HG03442 (cell line): Measurements from ENCODE around the gene PLIN4.
"Not testable (repeated sequence)": the region's sequence is repeated elsewhere in the genome, so short reads cannot be mapped to it uniquely, and the experiment has no call there.

Experiments used
- ATAC-seq: cut with Tn5 transposase; IDR thresholded peaks from one replicate; pipeline ENCODE4 v1.9.1; 2021; ENCODE audit warnings: mild to moderate bottlenecking, moderate library complexity; ENCODE audit not compliant: unreplicated experiment

PLIN4 gene, protein sequence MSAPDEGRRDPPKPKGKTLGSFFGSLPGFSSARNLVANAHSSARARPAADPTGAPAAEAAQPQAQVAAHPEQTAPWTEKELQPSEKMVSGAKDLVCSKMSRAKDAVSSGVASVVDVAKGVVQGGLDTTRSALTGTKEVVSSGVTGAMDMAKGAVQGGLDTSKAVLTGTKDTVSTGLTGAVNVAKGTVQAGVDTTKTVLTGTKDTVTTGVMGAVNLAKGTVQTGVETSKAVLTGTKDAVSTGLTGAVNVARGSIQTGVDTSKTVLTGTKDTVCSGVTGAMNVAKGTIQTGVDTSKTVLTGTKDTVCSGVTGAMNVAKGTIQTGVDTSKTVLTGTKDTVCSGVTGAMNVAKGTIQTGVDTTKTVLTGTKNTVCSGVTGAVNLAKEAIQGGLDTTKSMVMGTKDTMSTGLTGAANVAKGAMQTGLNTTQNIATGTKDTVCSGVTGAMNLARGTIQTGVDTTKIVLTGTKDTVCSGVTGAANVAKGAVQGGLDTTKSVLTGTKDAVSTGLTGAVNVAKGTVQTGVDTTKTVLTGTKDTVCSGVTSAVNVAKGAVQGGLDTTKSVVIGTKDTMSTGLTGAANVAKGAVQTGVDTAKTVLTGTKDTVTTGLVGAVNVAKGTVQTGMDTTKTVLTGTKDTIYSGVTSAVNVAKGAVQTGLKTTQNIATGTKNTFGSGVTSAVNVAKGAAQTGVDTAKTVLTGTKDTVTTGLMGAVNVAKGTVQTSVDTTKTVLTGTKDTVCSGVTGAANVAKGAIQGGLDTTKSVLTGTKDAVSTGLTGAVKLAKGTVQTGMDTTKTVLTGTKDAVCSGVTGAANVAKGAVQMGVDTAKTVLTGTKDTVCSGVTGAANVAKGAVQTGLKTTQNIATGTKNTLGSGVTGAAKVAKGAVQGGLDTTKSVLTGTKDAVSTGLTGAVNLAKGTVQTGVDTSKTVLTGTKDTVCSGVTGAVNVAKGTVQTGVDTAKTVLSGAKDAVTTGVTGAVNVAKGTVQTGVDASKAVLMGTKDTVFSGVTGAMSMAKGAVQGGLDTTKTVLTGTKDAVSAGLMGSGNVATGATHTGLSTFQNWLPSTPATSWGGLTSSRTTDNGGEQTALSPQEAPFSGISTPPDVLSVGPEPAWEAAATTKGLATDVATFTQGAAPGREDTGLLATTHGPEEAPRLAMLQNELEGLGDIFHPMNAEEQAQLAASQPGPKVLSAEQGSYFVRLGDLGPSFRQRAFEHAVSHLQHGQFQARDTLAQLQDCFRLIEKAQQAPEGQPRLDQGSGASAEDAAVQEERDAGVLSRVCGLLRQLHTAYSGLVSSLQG (N-terminal part only)

DNA sequence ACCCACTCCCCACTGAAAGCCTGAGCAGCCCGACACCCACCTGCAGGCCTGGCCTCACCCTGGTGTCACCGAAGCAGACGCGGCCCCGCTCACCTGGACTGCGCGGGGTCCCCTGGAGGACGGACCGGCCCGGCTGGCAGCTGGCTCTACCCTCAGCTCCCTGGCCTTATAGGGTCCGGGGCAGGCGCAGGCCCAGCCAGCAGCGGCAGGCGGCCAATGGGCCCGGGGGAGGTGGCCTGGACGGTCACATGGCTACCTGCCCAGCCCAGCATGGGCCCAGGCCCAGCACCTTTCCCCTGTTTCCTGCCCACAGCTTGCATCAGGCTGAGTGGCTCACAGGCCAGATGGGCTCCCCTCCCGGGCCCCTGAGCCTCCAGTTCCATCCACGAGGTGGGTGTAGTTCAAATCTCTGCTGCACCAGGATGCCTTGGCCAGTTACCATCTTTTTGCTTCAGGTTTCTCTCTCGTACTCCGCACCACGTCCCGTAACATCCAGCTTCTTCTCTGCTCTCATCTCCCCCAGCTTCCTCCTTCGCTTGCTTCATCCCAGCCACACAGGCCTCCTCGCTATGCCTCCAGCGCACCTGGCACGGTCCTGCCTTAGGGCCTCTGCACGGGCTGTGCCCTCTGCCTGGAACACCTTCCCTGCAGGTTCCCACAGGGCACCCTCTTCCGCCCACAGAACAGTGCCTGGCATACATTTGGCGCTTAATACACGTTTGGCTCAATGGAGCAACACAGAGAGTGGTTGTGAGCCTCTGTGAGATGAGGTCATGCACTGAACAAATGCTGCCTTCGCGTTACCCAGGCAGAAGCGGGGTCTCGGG is at the start of gene PLIN4:
TSS of gene PLIN4 (minus strand) at position 142 of the 827 bp plus-strand sequence. CDS start 214 bp downstream, outside the sequence.
- ATAC-seq: no peak

DNA sequence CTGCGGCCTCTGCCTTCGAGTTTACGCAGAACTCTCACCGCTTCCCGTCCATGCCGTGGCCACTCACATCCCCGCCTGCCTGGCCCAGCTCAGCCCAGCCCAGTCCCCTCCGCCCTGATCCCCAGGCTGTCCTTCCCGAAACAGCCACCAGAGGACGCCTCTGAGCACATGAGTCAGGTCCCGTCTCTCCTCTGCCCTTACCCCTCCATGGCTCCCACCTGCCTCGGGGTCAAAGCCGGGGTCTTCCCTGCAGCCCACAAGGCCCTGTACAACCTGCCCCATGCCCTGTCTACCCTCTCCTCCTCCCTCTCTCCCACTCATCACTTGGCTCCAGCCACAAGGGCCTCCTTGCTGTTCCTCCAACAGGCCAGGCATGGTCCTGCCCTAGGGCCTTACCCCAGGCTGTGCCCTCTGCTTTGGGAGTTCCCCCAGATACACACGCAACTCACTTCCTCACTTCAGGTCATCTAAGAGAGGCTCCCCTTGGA is 49.3 kb upstream of the PLIN4 start:
- ATAC-seq: no peak

DNA sequence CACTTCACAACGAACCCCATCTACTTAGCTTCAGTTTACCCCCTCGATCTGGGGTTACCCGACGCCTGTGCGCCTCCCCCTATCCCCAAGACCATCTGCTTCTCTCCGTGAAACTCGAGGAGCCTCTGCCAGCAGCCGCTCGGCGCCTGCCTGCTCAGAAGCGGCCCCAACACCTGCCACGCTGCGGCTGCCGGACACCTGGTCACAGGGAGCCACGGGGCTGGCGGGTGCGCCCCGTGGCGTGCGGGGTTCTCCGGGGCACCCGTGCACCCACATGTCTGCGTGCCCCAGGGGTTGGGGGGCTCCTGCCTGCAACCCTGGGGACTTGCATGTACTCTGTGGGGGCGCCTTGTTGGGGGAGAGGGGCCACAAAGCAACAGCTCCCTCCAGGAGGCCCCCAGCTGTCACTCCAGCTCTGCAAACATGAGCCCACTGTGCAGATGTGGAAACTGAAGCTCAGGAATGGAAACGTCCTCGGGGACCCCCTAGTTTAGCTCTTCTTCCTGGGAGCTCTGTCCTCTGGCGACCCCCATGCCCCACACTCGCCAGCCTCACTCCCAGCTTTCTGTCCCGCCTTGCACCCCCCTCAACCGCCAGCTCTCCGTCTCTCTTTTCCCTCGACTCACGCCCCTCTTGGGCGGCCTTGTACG is 48.2 kb upstream of the PLIN4 start:
- ATAC-seq: no peak

DNA sequence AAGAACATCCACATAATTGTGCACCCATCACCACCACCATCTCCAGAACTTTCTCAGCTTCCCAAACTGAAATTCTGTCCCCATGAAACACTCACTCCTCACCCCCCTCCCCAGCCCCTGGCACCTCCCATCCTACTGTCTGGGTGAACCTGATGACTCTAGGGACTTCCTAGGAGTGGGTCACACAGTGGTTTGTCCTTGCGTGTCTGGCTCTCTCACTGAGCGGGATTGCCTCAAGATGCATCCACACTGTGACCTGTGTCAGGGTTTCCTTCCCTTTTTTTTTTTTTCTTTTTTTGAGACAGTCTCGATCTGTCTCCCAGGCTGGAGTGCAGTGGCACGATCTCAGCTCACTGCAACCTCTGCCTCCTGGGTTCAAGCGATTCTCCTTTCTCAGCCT is 45.3 kb upstream of the PLIN4 start:
- not testable (repeated sequence) for ATAC-seq

DNA sequence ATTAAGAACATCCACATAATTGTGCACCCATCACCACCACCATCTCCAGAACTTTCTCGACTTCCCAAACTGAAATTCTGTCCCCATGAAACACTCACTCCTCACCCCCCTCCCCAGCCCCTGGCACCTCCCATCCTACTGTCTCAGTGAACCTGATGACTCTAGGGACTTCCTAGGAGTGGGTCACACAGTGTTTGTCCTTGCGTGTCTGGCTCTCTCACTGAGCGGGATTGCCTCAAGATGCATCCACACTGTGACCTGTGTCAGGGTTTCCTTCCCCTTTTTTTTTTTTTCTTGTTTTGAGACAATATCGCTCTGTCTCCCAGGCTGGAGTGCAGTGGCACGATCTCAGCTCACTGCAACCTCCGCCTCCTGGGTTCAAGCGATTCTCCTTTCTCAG is 43.8 kb upstream of the PLIN4 start:
- ATAC-seq: not testable (repeated sequence)

DNA sequence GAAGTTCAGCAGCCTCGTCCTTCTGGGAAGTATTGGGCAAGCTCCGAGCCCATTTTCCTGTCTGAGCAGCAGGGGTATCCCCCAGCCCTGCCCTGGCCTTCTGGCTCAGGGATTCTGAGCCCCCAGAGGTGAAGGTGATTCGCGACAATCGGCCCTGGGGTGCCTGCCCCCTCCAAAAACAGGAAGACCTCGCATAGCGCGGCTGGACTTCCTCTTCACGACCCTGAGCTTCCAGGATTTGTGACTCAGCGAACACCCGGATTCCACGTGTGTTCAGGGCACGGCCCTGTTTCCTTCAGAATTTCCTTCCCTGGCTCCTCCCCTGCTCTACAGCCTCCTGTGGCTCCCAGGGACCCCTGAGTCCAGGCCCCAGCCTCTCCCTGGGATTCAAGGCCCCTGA is 41.3 kb upstream of the PLIN4 start, which contains the start of gene SEMA6B:
TSS of gene SEMA6B (minus strand) at position 116 of the 400 bp plus-strand sequence. CDS start 1,227 bp downstream, outside the sequence.
- ATAC-seq: no peak

DNA sequence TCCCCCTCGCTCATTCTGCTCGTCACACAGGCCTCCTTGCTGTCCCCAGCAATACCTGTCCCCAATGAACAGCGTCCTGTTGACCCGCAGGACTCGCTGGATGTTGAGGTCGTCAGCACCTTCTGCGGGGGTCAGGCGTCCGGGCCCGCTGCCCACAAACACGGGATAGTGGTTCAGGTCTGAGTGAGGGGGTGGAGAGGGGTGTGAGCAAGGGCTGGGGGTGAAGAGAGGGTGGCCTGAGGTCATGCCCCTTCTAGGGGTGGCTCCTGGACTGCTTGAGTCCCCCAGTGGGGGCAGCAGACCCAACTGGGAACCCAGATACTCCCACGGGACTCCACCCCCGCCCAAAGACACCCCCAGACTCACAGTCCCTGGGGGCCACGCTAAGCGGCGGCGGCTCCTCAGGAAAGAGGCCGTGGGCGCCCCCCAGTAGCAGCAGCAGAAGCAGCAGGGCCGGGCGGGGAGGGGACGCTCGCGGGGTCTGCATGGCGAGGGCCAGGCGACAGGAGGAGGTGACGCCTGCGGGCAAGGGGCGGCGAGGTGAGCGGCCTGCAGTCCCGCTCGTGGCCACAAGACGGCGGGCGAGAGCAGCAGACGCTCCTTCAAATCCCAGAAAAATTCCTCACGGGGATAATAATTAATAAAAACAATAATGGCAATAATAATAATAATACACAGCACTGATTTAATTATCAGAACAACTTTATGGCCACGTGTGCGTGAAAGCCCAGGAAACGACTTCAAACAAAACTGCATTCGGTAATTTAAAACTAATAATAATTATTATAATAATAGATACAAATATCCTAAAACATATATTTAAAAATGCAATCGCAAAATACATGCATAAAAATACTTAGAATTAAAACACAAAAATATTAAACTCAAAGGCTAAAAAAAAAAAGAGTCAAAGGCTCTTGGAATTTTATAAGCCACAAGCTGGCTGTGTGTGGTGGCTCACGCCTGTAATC is 40.0 kb upstream of the PLIN4 start:
- ATAC-seq: no peak

DNA sequence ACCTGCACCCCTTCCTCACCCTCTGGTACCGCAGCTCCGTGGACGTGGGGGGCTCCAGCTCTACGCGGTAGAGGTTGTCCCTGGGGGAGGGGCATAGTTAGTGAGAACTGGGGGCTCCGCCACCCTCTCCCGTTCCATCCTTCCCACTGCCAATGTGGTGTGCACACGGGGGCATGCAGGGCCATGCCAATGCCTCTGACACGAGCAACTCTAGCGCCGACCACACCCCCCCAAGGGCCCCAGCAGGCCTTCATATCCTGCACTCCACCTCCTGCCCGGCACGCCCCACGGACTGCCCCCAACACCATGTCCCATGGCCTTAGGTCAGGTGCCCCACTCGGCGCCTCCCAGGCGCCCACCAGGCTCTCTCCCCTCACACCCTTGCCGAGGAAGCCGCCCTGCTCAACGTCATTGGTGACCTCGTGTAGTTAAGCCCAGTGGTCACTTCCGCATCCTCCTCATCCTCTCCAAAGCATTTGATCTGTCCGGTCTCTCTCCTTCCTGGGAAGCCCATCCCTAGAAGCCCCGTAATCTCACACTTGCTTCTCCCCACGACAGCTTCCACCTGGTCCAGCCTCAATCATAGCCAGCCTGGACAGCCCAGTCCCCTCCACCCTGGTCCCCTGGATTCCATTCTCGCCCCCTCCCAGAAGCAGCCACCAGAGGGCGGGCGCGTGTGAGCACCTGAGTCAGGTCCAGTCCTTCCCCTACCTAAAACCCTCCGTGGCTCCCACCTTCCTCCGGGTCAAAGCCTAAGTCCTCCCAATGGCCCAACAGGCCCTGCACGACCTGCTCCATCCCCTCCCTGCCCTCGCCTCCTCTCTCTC is 39.1 kb upstream of the PLIN4 start:
- ATAC-seq: no peak

DNA sequence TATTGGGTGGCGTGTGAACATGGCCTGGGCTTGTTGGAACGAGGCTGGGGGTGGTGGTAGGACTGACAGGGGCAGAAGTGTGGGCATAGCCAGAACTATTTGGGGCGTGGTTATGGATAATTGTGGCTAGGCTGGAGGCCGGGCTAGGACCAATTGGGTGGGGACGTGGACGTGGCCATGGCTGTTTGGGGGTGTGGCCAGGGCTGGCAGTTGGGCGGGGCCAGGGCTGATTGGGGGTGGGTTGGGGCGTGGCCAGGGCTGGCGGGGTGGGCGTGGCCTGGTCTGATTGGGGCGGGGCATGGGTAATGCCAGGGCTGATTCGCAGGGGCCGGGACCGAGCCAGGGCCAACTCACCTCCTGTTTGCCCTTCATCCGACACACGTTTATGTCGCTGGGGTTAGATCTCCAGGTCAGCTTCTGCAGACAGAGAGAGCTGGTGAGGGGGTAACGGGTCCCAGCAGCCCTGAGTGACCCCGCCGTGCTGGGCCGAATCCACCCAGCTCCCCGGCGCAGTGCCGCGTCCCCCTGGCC is 38.4 kb upstream of the PLIN4 start:
- ATAC-seq: no peak

DNA sequence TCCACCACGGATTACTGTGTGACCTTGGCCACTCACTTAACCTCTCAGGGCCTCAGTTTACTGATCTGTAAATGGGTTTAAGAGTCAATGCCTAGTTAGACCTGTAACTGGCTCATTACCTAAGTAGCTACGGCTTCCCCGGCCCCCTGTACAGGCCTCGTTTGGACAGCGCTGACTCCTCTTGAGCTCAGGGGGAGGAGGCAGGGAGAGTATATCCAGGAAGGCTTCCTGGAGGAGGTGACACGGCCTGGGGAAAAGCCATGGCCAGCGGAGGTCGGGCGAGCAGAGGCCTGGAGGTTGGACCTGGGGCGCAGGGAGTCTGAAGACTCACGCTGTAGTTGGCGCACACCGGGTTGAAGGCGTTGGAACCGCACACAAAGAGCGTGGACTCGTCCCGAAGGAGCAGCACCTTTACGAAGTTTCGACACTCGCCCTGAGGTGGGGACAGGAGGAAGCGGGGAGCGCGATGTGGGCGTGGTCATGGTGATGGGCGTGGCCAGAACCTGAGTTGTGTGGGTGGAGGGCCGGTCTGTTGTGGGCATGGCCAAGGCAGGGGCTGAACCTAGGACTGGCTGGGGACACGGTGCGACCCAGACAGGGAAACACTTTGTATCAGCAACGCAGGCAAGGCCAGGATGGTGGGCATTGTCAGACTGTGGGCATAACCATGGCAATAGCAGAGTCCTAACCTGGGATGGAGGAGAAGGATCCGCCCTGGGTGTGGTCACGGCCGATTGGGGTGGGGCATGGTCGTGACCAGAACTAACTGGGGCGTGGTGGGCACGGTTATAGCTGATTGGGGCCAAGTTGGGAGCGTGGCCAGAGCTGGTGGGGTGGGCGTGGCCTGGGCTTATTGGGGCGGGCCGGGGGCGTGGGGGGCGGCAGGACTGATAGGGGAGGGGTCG is 37.6 kb upstream of the PLIN4 start:
- ATAC-seq: no peak

DNA sequence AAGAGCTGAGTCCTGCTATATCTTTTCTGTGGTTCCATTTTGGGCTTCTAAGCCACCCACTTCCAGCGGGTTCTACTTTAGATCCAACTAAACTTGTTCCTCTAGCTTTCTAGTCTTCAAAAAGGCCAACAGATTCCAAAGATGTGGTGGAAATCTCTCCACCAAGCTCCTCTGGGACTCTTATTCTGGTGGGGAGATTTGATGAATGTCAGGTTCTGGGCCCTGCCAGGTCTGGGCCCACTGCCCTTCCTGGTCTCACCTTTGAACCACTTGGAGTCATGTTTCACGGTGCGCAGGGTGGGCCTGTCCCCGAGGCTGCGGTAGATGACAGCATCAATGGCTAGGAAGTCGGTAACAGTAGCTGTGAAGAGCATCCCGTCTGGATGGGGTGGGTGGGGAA is 36.4 kb upstream of the PLIN4 start:
- no peak for ATAC-seq

DNA sequence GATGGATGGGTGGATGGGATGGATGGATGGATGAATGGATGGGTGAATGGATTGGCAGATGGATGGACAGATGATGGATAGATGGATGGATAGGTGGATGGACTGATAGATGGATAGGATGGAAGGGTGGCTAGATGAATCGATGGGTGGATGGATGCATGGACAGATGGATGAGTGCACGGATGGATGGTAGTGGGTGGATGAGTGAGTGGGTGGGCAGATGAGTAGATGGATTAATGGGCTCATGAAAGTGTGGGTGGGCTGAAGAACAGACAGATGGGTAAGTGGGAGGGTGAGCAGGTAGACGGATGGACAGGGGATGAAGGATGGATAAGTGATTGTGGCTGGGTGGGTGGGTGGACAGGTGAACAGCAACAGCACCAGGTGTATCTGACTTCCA is 35.5 kb upstream of the PLIN4 start:
- ATAC-seq: no peak

DNA sequence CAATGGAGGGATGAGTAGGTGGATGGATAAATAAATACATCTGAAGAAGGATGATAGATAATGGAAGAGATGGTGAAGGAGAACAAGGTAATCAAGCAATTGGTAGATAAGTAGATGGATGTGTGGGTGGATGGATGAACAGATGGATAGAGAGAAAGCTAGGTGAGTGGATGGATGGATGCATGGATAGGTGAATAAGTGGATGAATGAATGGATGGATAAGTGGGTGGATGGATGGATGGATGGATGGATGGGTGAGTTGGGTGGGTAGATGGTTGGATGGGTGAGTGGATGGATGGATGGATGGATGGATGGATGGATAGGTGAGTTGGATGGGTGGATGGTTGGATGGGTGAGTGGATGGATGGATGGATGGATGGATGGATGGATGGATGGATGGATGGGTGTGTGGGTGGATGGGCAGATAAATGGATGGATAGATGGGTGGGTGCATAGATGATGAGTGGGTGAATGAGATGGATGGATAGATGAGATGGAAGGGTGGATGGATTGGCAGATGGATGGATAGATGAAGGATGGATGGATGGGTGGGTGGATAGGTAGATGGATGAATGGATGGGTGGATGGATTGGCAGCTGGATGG is 34.9 kb upstream of the PLIN4 start:
- no peak for ATAC-seq

DNA sequence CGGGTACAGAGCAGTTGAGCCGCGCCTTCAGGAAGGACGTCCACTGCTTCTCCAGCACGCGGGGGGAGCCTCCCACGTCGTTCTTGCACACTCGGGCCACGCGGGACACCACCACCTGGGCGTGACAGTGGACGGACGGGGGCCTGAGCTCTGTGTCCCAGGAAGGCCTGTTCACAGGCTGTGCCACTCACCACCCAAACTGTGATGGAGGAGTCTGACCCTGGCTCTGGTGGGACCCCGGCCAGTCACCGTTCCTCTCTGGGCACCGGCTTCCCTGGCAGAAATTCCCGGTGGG is 34.2 kb upstream of the PLIN4 start:
- no peak for ATAC-seq

DNA sequence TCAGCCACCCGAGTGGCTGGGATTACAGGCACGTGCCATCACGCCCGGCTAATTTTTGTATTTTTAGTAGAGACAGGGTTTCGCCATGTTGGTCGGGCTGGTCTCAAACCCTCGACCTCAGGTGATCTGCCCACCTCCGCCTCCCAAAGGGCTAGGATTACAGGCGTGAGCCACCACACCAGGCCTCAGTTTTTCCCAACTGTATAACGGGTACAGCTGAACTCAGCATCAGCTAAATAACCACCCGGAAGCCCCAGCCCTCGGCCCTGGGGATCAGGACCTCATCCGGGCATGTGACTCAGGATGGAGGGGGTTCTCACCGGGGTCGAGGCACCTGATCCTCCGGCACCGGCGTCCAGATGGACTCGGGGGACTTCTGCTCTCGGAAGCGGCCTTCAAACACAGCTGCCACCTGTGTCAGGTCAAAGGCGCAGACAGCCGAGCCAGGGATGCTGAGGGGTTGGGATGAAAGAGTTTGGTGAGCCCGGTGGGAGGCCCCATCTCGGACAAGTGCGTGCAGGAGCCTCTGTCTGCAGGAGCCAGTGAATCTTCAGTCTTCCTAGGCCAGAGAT is 32.3 kb upstream of the PLIN4 start:
- ATAC-seq: no peak

DNA sequence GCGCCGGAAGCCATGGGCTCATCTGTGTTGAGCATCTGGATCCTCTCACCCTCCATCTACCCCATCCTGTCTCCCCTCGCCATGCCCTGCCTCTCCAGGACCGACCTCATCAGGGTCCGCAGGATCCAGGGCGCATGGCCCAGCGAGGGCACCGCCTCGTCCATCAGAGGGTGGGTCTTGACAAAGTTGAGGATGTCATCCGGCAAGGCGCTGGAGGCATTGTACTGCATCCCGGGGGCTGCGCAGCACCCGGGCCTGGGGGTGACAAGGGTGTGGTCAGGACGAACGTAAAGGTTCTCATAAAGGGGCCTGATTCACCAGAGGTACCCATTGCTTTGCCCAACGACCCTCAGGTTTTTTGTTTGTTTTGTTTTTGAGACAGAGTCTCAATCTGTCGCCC is 31.7 kb upstream of the PLIN4 start:
- no peak for ATAC-seq
